Thyroid gland (tissue), 4 donors: ENCODE measurements around the gene NPFF. TPM values are rescaled to one million over a fixed set of nuclear protein-coding genes. Genes with fewer than 3 reads are reported as not detected.

ENCODE experiments used
- DNase-seq, 2 donors: peaks; one replicate each; pipeline ENCODE4 v3.0.0-alpha.2; 2019
- H3K27ac ChIP-seq, 3 donors: fragments of 200-600 bp; sonication (generic); 1 replicate in 2 of 3; 2 replicates in 1 of 3; pipeline ENCODE4 v1.5.1; 2016 to 2019; ENCODE audit warnings: mild to moderate bottlenecking in 1 of 3, moderate library complexity in 1 of 3
- H3K27me3 ChIP-seq: fragments of 200-600 bp; sonication (generic); one replicate; pipeline ENCODE4 v1.5.1; 2019
- H3K36me3 ChIP-seq, 2 donors: fragments of 200-600 bp; sonication (generic); one replicate each; pipeline ENCODE4 v1.5.1; 2016 to 2019
- H3K4me1 ChIP-seq, 2 donors: fragments of 200-600 bp; sonication (generic); one replicate each; pipeline ENCODE4 v1.5.1; 2017 to 2019
- H3K4me3 ChIP-seq, 3 donors: fragments of 200-600 bp; sonication (generic); replicated peaks in 1 of 3; 1 replicate in 2 of 3; 2 replicates in 1 of 3; pipeline ENCODE4 v1.5.1; 2016; ENCODE audit warnings: mild to moderate bottlenecking in 1 of 3
- H3K9me3 ChIP-seq: fragments of 200-600 bp; sonication (generic); one replicate; pipeline ENCODE4 v1.5.1; 2017
- CTCF ChIP-seq, 6 experiments: fragments of 200-600 bp in 3 of 6; fragments of 450-650 bp in 3 of 6; sonication (generic) in 3 of 6; IDR thresholded peaks; one replicate each; pipeline ENCODE4 v1.5.1; 2016 to 2019; ENCODE audit warnings: antibody characterized with exemption in 6 of 6, mild to moderate bottlenecking in 2 of 6, inconsistent platforms in 1 of 6, moderate library complexity in 1 of 6
- POLR2A ChIP-seq, 2 donors: fragments of 450-650 bp; IDR thresholded peaks; one replicate each; pipeline ENCODE4 v1.6.1; 2017; ENCODE audit warnings: antibody characterized with exemption in 2 of 2, mild to moderate bottlenecking in 2 of 2, moderate library complexity in 1 of 2
- WGBS, 2 donors: methylation state at CpG; one replicate each; pipeline ENCODE4 v1.1.5; 2017; 5-methylcytosine and 5-hydroxymethylcytosine counted together
- intact Hi-C: fragments of 100-400 bp; cut with DNase I; formaldehyde crosslinking; loops from one replicate; pipeline ENCODE4 v1.15.1; 2023
- small RNA-seq: library from RNA; depleted of rRNA; stranded (forward); fragments of <200 nt; gene quantifications from one replicate; pipeline ENCODE3, GENCODE V24; 2016
- total RNA-seq, 4 donors: library from RNA; depleted of rRNA; stranded (reverse); fragments of >200 nt; gene quantifications; one replicate each; pipeline ENCODE4 v1.2.3, GENCODE V29; 2016

The NPFF gene
- total RNA-seq, 4 donors from 2014 or later, result not detected

GRCh38 chr12:53459097-53459496 is 48.2 kb downstream of the NPFF start:
- no peak for DNase-seq
- H3K4me1 ChIP-seq, result peaks cover 3 to 8% of the 10 kb centered on the region in 2 donors
- TF ChIP-seq POLR2A (IDR thresholded peaks at IDR 0.05), result no peak
- no peak for TF ChIP-seq CTCF (IDR thresholded peaks at IDR 0.05)
- no peaks in the 10 kb centered on the region for H3K27me3 ChIP-seq
- 80 to 82% methylated on average over 4 of the region's 4 CpGs for WGBS, 2 donors
- intact Hi-C loops, result loop anchor here (5.0 kb wide), 1 partner anchor 48 kb away; the partner anchor contains the start of gene NPFF
- H3K27ac ChIP-seq, result no peak overlapping the region
- H3K4me3 ChIP-seq, result no peak overlapping the region
- no peaks in the 10 kb centered on the region for H3K9me3 ChIP-seq
- H3K36me3 ChIP-seq, result peaks cover 91 to 98% of the 10 kb centered on the region in 2 donors

Small RNAs within 50 kb of the gene (small RNA-seq; reads per million reads assigned to genes)
- not detected for gene AC023509.3

Other genes starting within 250 kb of the NPFF start
- gene ESPL1, start 239.2 kb downstream of the NPFF start, total RNA-seq, result 1 to 10 TPM in 1 of 4 donors, under 1 TPM in 3; 0.13 to 1.5 (median 0.52) TPM
- 1,000 to 10,000 TPM in 1 of 4 donors, 100 to 1,000 TPM in 3; 656 to 1,200 (median 763) TPM for gene PFDN5, start 211.9 kb downstream of the NPFF start, total RNA-seq
- gene MYG1, start 207.8 kb downstream of the NPFF start, total RNA-seq, result 10 to 100 TPM; 36.7 to 63.8 (median 51.6) TPM
- gene AAAS, start 185.9 kb downstream of the NPFF start, total RNA-seq, result 10 to 100 TPM; 45.6 to 67.6 (median 47.2) TPM
- not detected for gene SP7, start 171.1 kb downstream of the NPFF start, total RNA-seq
- 10 to 100 TPM; 55.9 to 73.1 (median 67.7) TPM for gene SP1, start 127.3 kb downstream of the NPFF start, total RNA-seq
- under 1 TPM in 1 of 4 donors, not detected in 3; 0.40 TPM for gene AMHR2, start 83.6 kb downstream of the NPFF start, total RNA-seq
- 10 to 100 TPM; 51.6 to 83.6 (median 68.9) TPM for gene PRR13, start 65.8 kb downstream of the NPFF start, total RNA-seq
- gene PCBP2, start 55.4 kb downstream of the NPFF start, total RNA-seq, result 100 to 1,000 TPM; 493 to 555 (median 514) TPM
- 10 to 100 TPM in 2 of 4 donors, 1 to 10 TPM in 2; 5.2 to 12.9 (median 10.6) TPM for gene MAP3K12, start 8.0 kb downstream of the NPFF start, total RNA-seq
- gene TARBP2, start 6.2 kb downstream of the NPFF start, total RNA-seq, result 10 to 100 TPM; 31.2 to 44.8 (median 34.7) TPM
- 10 to 100 TPM; 21.3 to 40.1 (median 37.6) TPM for gene ATF7, start 118.9 kb upstream of the NPFF start, total RNA-seq
- 100 to 1,000 TPM; 181 to 334 (median 259) TPM for gene ATP5MC2, start 168.6 kb upstream of the NPFF start, total RNA-seq
- 100 to 1,000 TPM; 153 to 212 (median 155) TPM for gene CALCOCO1, start 220.0 kb upstream of the NPFF start, total RNA-seq
- not detected for gene CISTR, start 244.5 kb upstream of the NPFF start, total RNA-seq